Neuron (in vitro differentiated cells): ENCODE measurements around the gene SLC35G2.
"Not testable (repeated sequence)": the region's sequence is repeated elsewhere in the genome, so short reads cannot be mapped to it uniquely, and the experiment has no call there.

Source experiments
- H2AFZ ChIP-seq: one replicate; pipeline ENCODE4 v1.6.1; 2013; ENCODE audit warnings: low read depth, mild to moderate bottlenecking, inconsistent platforms, low read length, moderate library complexity
- H3K27me3 ChIP-seq: one replicate; pipeline ENCODE4 v1.6.1; 2013; ENCODE audit warnings: low read length; ENCODE audit not compliant: insufficient read depth
- H3K36me3 ChIP-seq: one replicate; pipeline ENCODE4 v1.6.1; 2013; ENCODE audit warnings: low read length; ENCODE audit not compliant: insufficient read depth
- H3K4me1 ChIP-seq: one replicate; pipeline ENCODE4 v1.6.1; 2013; ENCODE audit warnings: low read length; ENCODE audit not compliant: insufficient read depth
- H3K4me3 ChIP-seq: 2 replicates; pipeline ENCODE4 v1.5.1; 2013; ENCODE audit warnings: mild to moderate bottlenecking, low read length, moderate library complexity
- H3K9me3 ChIP-seq: one replicate; pipeline ENCODE4 v1.6.1; 2013; ENCODE audit warnings: low read length

The SLC35G2 gene

GRCh38 chr3:136901391-136901790, 82.5 kb downstream of the SLC35G2 start:
- H3K4me3 ChIP-seq, result no peak overlapping the region
- H3K9me3 ChIP-seq, result peaks cover 11% of the 10 kb centered on the region
- no peaks in the 10 kb centered on the region for H3K27me3 ChIP-seq
- no peaks in the 10 kb centered on the region for H3K4me1 ChIP-seq
- peaks cover 11% of the 10 kb centered on the region for H3K36me3 ChIP-seq
- no peak overlapping the region for H2AFZ ChIP-seq

GRCh38 chr3:136902530-136902929, 83.6 kb downstream of the SLC35G2 start:
- H3K4me3 ChIP-seq, H3K36me3 ChIP-seq, H3K27me3 ChIP-seq, H3K4me1 ChIP-seq, H2AFZ ChIP-seq: not testable (repeated sequence)
- peaks cover 14% of the 10 kb centered on the region for H3K9me3 ChIP-seq

GRCh38 chr3:136903899-136904298, 85.0 kb downstream of the SLC35G2 start:
- H3K4me1 ChIP-seq, result no peaks in the 10 kb centered on the region
- H2AFZ ChIP-seq, result no peak overlapping the region
- peaks cover 13% of the 10 kb centered on the region for H3K9me3 ChIP-seq

GRCh38 chr3:136904746-136905145, 85.8 kb downstream of the SLC35G2 start:
- Histone ChIP-seq H3K27me3 (no peaks in the 10 kb centered on the region), H2AFZ (no peak overlapping the region), H3K4me1 (no peaks in the 10 kb centered on the region), H3K36me3 (peaks cover 3% of the 10 kb centered on the region), H3K9me3 (peaks cover 10% of the 10 kb centered on the region), H3K4me3 (no peak overlapping the region)

More at GRCh38 chr3:136903899-136904298, 85.0 kb downstream of the SLC35G2 start:
- no peaks in the 10 kb centered on the region for H3K27me3 ChIP-seq
- peaks cover 4% of the 10 kb centered on the region for H3K36me3 ChIP-seq
- H3K4me3 ChIP-seq, result no peak overlapping the region
